ENCODE data around the gene UBE2H.

DNA sequence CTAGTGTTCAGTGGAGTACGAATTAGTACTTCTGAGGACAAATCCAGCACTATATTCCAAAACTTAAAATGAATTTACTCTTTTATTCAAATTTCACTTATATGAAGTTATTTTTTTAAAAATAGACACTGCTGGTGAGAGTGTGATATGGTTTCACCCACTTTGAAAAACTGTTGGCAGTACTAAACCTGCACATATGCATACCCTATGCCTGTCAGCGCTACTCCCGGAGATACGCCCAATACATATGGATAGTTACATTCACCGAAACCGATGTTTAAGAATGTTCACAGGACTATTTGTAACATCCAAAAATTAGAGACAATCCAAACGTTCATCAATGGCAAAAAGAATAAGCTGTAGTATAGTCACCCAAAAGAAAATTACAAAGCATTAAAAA is 69.6 kb downstream of the UBE2H start:
- TF ChIP-seq EP300 (IDR thresholded peaks at IDR 0.05) (no peak), POLR2AphosphoS5 (IDR thresholded peaks at IDR 0.05) (no peak)
- TF ChIP-seq, protein P1, sequence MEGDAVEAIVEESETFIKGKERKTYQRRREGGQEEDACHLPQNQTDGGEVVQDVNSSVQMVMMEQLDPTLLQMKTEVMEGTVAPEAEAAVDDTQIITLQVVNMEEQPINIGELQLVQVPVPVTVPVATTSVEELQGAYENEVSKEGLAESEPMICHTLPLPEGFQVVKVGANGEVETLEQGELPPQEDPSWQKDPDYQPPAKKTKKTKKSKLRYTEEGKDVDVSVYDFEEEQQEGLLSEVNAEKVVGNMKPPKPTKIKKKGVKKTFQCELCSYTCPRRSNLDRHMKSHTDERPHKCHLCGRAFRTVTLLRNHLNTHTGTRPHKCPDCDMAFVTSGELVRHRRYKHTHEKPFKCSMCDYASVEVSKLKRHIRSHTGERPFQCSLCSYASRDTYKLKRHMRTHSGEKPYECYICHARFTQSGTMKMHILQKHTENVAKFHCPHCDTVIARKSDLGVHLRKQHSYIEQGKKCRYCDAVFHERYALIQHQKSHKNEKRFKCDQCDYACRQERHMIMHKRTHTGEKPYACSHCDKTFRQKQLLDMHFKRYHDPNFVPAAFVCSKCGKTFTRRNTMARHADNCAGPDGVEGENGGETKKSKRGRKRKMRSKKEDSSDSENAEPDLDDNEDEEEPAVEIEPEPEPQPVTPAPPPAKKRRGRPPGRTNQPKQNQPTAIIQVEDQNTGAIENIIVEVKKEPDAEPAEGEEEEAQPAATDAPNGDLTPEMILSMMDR (IDR thresholded peaks at IDR 0.05): no peak
